HepG2 (cell line): Measurements from ENCODE around the gene EFNA2. TPM values are rescaled to one million over a fixed set of nuclear protein-coding genes. Genes with fewer than 3 reads are reported as not detected.

ENCODE experiments used
- ATF1 ChIP-seq: IDR thresholded peaks from 2 replicates; pipeline ENCODE4 v1.6.1; 2016; ENCODE audit warnings: mild to moderate bottlenecking, control low read depth
- ATF5 ChIP-seq: sonication (generic); formaldehyde crosslinking; IDR thresholded peaks from 2 replicates; pipeline ENCODE4 v1.4.0; 2020; ENCODE audit warnings: mild to moderate bottlenecking, low read depth, missing genetic modification reagents
- BCL3 ChIP-seq: sonication (generic); formaldehyde crosslinking; IDR thresholded peaks from 2 replicates; pipeline ENCODE4 v1.5.1; 2020; ENCODE audit warnings: mild to moderate bottlenecking, missing genetic modification reagents, moderate library complexity
- CBX5 ChIP-seq: sonication (generic); formaldehyde crosslinking; IDR thresholded peaks from 2 replicates; pipeline ENCODE4 v1.4.0; 2020; ENCODE audit warnings: missing genetic modification reagents, borderline replicate concordance
- CENPT ChIP-seq: sonication (generic); formaldehyde crosslinking; IDR thresholded peaks from 2 replicates; pipeline ENCODE4 v1.8.0; 2022; ENCODE audit warnings: low read depth, mild to moderate bottlenecking, moderate library complexity, missing genetic modification reagents
- JUNB ChIP-seq: sonication (generic); formaldehyde crosslinking; IDR thresholded peaks from 2 replicates; pipeline ENCODE4 v1.8.0; 2022; ENCODE audit warnings: missing genetic modification reagents, mild to moderate bottlenecking, borderline replicate concordance
- KLF12 ChIP-seq: sonication (generic); formaldehyde crosslinking; IDR thresholded peaks from 2 replicates; pipeline ENCODE4 v1.4.0; 2020; ENCODE audit warnings: missing genetic modification reagents, borderline replicate concordance
- MAFG ChIP-seq: sonication (generic); formaldehyde crosslinking; IDR thresholded peaks from 2 replicates; pipeline ENCODE4 v1.5.1; 2020; ENCODE audit warnings: mild to moderate bottlenecking, missing genetic modification reagents
- MTA1 ChIP-seq: sonication (generic); formaldehyde crosslinking; IDR thresholded peaks from 2 replicates; pipeline ENCODE4 v1.4.0; 2020; ENCODE audit warnings: missing genetic modification reagents, mild to moderate bottlenecking, borderline replicate concordance
- NR2F2 ChIP-seq: IDR thresholded peaks from 2 replicates; pipeline ENCODE4 v1.6.1; 2012; ENCODE audit warnings: low read depth, inconsistent platforms, borderline replicate concordance
- RBAK ChIP-seq: sonication (generic); formaldehyde crosslinking; IDR thresholded peaks from 2 replicates; pipeline ENCODE4 v1.5.1; 2020; ENCODE audit warnings: mild to moderate bottlenecking, missing genetic modification reagents
- TBX3 ChIP-seq: fragments of 450-650 bp; IDR thresholded peaks from 2 replicates; pipeline ENCODE4 v1.6.1; 2017; ENCODE audit warnings: antibody characterized with exemption, mild to moderate bottlenecking, inconsistent platforms, borderline replicate concordance
- ZMYM2 ChIP-seq: sonication (generic); formaldehyde crosslinking; IDR thresholded peaks from 2 replicates; pipeline ENCODE4 v1.8.0; 2022; ENCODE audit warnings: mild to moderate bottlenecking, missing genetic modification reagents
- ZNF720 ChIP-seq: sonication (generic); formaldehyde crosslinking; IDR thresholded peaks from 2 replicates; pipeline ENCODE4 v1.4.0; 2020; ENCODE audit warnings: missing genetic modification reagents
- ZNF737 ChIP-seq: sonication (generic); formaldehyde crosslinking; IDR thresholded peaks from 2 replicates; pipeline ENCODE4 v1.5.0; 2020; ENCODE audit warnings: missing genetic modification reagents, mild to moderate bottlenecking, borderline replicate concordance
- polyA plus RNA-seq, 8 experiments: library from polyadenylated mRNA; depleted of rRNA in 3 of 8; stranded (reverse) in 7 of 8; unstranded in 1 of 8; fragments of >200 nt; fragmentation: Illumina TruSeq in 4 of 8; extraction: Trizol in 4 of 8; gene quantifications; 2 replicates each; pipeline versions ENCODE4 v1.2.1 to v1.2.3, GENCODE V29; 2011 to 2016; ENCODE audit warnings: low read depth in 4 of 8, missing spikeins in 1 of 8, mixed read lengths in 1 of 8; ENCODE audit not compliant: insufficient read depth in 1 of 8
- total RNA-seq, 5 experiments: library from RNA; depleted of rRNA; stranded (reverse); fragments of >200 nt; fragmentation: Illumina TruSeq; extraction: Trizol; gene quantifications; 2 replicates each; pipeline ENCODE4 v1.2.3, GENCODE V29; 2016; ENCODE audit warnings: low read depth in 1 of 5
- TF ChIP-seq, protein P1 (sequence below): sonication (generic); formaldehyde crosslinking; IDR thresholded peaks from 2 replicates; pipeline ENCODE4 v1.5.1; 2020; ENCODE audit warnings: mild to moderate bottlenecking, missing genetic modification reagents, moderate library complexity
- TF ChIP-seq, protein P2 (sequence below): sonication (generic); formaldehyde crosslinking; IDR thresholded peaks from 2 replicates; pipeline ENCODE4 v1.8.0; 2023; ENCODE audit warnings: mild to moderate bottlenecking, missing genetic modification reagents
- TF ChIP-seq, protein P3 (sequence below), 2 experiments: IDR thresholded peaks; 2 replicates each; pipeline ENCODE4 v1.6.1; 2011 to 2012; ENCODE audit warnings: low read length in 2 of 2, borderline replicate concordance in 1 of 2, low read depth in 1 of 2, mild to moderate bottlenecking in 1 of 2, moderate library complexity in 1 of 2

EFNA2 gene
- total and polyA plus RNA-seq, 2 of the 13 experiments (the other 11 are each of a cell fraction or from before 2014, with no cell fraction given), result 6.0 to 9.9 TPM

DNA sequence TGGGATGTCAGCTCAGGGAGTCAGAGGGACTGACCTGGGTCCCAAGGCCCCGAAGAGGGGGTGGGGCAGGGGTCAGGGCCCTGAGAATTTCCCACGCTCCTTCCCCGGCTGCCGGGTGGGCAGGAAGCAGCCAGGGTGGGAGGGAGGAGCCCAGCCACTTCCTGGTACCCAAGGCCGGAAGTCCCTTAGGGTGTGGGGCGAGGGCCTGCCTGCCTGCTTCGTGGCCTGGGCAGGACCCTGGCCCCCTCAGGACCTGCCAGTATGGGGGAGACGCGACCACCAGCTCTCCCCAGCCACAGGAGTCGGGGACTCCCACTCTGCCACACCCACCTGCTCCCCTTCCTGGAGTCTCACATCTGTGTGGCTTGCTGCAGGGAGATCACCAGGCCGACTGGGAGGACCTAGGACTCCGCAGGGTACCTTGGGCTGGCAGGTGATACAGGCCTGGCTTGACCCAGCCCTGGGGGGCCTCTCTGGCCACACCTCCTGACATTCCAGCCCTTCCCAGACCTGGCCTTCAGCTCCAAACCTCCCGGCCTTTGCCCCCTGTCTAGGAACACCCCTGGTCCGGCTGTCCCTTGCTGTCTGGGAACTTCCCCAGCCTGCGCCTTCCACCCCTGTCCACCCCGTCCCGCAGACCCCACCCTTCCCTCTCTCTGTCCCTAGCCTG, 26.3 kb upstream of the EFNA2 start (continued):
- TF ChIP-seq, protein P1, sequence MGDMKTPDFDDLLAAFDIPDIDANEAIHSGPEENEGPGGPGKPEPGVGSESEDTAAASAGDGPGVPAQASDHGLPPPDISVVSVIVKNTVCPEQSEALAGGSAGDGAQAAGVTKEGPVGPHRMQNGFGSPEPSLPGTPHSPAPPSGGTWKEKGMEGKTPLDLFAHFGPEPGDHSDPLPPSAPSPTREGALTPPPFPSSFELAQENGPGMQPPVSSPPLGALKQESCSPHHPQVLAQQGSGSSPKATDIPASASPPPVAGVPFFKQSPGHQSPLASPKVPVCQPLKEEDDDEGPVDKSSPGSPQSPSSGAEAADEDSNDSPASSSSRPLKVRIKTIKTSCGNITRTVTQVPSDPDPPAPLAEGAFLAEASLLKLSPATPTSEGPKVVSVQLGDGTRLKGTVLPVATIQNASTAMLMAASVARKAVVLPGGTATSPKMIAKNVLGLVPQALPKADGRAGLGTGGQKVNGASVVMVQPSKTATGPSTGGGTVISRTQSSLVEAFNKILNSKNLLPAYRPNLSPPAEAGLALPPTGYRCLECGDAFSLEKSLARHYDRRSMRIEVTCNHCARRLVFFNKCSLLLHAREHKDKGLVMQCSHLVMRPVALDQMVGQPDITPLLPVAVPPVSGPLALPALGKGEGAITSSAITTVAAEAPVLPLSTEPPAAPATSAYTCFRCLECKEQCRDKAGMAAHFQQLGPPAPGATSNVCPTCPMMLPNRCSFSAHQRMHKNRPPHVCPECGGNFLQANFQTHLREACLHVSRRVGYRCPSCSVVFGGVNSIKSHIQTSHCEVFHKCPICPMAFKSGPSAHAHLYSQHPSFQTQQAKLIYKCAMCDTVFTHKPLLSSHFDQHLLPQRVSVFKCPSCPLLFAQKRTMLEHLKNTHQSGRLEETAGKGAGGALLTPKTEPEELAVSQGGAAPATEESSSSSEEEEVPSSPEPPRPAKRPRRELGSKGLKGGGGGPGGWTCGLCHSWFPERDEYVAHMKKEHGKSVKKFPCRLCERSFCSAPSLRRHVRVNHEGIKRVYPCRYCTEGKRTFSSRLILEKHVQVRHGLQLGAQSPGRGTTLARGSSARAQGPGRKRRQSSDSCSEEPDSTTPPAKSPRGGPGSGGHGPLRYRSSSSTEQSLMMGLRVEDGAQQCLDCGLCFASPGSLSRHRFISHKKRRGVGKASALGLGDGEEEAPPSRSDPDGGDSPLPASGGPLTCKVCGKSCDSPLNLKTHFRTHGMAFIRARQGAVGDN (CRISPR knock-in tag), result peak; percentile 95
- TF ChIP-seq JUNB, result no peak; the same call in 1 of the 2 replicates
- no peak for TF ChIP-seq RBAK (CRISPR knock-in tag)
- peak; percentile 64; the same call in 1 of the 2 replicates for TF ChIP-seq TBX3
- TF ChIP-seq ZNF720, result no peak
- peak; percentile 82; the same call in 1 of the 2 replicates for TF ChIP-seq MTA1 (CRISPR knock-in tag)
- TF ChIP-seq KLF12 (CRISPR knock-in tag), result peak; percentile 92
- peak; percentile 50; the same call in 1 of the 2 replicates for TF ChIP-seq CBX5 (CRISPR knock-in tag)
- no peak for TF ChIP-seq ZNF737 (CRISPR knock-in tag)
- no peak for TF ChIP-seq ATF5 (CRISPR knock-in tag)
- TF ChIP-seq MAFG (CRISPR knock-in tag), result no peak
- TF ChIP-seq, protein P2, sequence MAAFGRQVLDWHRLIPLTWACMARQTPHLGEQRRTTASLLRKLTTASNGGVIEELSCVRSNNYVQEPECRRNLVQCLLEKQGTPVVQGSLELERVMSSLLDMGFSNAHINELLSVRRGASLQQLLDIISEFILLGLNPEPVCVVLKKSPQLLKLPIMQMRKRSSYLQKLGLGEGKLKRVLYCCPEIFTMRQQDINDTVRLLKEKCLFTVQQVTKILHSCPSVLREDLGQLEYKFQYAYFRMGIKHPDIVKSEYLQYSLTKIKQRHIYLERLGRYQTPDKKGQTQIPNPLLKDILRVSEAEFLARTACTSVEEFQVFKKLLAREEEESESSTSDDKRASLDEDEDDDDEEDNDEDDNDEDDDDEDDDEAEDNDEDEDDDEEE, result 0 out of 2 replicates have a peak, but pooled peaks have one; percentile 38
- peak; percentile 82 for TF ChIP-seq BCL3 (CRISPR knock-in tag)
- peak; percentile 61; the same call in 1 of the 2 replicates for TF ChIP-seq NR2F2
- no peak for TF ChIP-seq ATF1 (CRISPR knock-in tag)
- TF ChIP-seq, protein P3, sequence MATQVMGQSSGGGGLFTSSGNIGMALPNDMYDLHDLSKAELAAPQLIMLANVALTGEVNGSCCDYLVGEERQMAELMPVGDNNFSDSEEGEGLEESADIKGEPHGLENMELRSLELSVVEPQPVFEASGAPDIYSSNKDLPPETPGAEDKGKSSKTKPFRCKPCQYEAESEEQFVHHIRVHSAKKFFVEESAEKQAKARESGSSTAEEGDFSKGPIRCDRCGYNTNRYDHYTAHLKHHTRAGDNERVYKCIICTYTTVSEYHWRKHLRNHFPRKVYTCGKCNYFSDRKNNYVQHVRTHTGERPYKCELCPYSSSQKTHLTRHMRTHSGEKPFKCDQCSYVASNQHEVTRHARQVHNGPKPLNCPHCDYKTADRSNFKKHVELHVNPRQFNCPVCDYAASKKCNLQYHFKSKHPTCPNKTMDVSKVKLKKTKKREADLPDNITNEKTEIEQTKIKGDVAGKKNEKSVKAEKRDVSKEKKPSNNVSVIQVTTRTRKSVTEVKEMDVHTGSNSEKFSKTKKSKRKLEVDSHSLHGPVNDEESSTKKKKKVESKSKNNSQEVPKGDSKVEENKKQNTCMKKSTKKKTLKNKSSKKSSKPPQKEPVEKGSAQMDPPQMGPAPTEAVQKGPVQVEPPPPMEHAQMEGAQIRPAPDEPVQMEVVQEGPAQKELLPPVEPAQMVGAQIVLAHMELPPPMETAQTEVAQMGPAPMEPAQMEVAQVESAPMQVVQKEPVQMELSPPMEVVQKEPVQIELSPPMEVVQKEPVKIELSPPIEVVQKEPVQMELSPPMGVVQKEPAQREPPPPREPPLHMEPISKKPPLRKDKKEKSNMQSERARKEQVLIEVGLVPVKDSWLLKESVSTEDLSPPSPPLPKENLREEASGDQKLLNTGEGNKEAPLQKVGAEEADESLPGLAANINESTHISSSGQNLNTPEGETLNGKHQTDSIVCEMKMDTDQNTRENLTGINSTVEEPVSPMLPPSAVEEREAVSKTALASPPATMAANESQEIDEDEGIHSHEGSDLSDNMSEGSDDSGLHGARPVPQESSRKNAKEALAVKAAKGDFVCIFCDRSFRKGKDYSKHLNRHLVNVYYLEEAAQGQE (IDR thresholded peaks at IDR 0.05; ENCODE audit: borderline replicate concordance in 1 of 2, low read depth in 1 of 2, low read length in 2 of 2), result peak in 1 of 2 experiments; percentile 48; a peak in 1 of 4 replicates
- TF ChIP-seq CENPT (CRISPR knock-in tag), result peak; percentile 92
- TF ChIP-seq ZMYM2 (CRISPR knock-in tag), result no peak
